SK-N-SH (cell line): ENCODE measurements around the gene DIMT1. TPM values are rescaled to one million over a fixed set of nuclear protein-coding genes. Genes with fewer than 3 reads are reported as not detected.

ENCODE experiments used
- CTCF ChIA-PET: fragments of 300-600, 350-600 bp; formaldehyde crosslinking; extraction: SDS; loops from one replicate; lab custom pipeline; 2021; lab: Yijun Ruan, JAX
- POLR2A ChIA-PET: fragments of 350-600 bp; sonication (Branson Sonifier 250); formaldehyde crosslinking; extraction: SDS; loops from one replicate; lab custom pipeline; 2020; ENCODE audit warnings: antibody characterized with exemption, inconsistent platforms; lab: Yijun Ruan, JAX
- DNase-seq: peaks from one replicate; pipeline ENCODE4 v3.0.0; 2012
- H2AFZ ChIP-seq: fragments of 200-600 bp; sonication (generic); 2 replicates; pipeline ENCODE4 v1.8.1; 2016; ENCODE audit warnings: antibody characterized with exemption, mild to moderate bottlenecking, low read depth
- H3F3A ChIP-seq: fragments of 200-600 bp; sonication (generic); replicated peaks from 2 replicates; pipeline ENCODE3; 2016; ENCODE audit warnings: antibody characterized with exemption, mild to moderate bottlenecking; ENCODE audit not compliant: insufficient read depth
- H3K27ac ChIP-seq, 2 experiments: fragments of 200-500 bp in 1 of 2; fragments of 200-600 bp in 1 of 2; sonication (Bioruptor generic) in 1 of 2; sonication (generic), shearing (Covaris generic) in 1 of 2; 2 replicates each; pipeline versions ENCODE4 v1.5.1 to v1.6.1; 2014 to 2016; ENCODE audit warnings: low read depth in 2 of 2, inconsistent platforms in 1 of 2, low read length in 1 of 2, mild to moderate bottlenecking in 1 of 2, mixed read lengths in 1 of 2
- H3K27me3 ChIP-seq: fragments of 200-600 bp; sonication (generic), shearing (Covaris generic); 2 replicates; pipeline ENCODE4 v1.6.1; 2016; ENCODE audit warnings: mixed run types; ENCODE audit not compliant: insufficient read depth
- H3K36me3 ChIP-seq, 2 experiments: fragments of 200-500 bp in 1 of 2; fragments of 200-600 bp in 1 of 2; sonication (Bioruptor generic) in 1 of 2; sonication (generic) in 1 of 2; replicated peaks in 1 of 2; 2 replicates each; pipeline versions ENCODE3 to v1.5.1; 2014 to 2016; ENCODE audit warnings: low read length in 1 of 2, mild to moderate bottlenecking in 1 of 2; ENCODE audit not compliant: insufficient read depth in 2 of 2, control insufficient read depth in 1 of 2
- H3K4me1 ChIP-seq, 2 experiments: fragments of 200-500 bp in 1 of 2; fragments of 200-600 bp in 1 of 2; sonication (Bioruptor generic) in 1 of 2; sonication (generic), shearing (Covaris generic) in 1 of 2; 2 replicates each; pipeline versions ENCODE4 v1.5.1 to v1.6.1; 2014 to 2016; ENCODE audit warnings: low read depth in 1 of 2, low read length in 1 of 2, mixed run types in 1 of 2; ENCODE audit not compliant: insufficient read depth in 2 of 2, control insufficient read depth in 1 of 2
- H3K4me2 ChIP-seq: fragments of 200-600 bp; sonication (generic), shearing (Covaris generic); 2 replicates; pipeline ENCODE4 v1.6.1; 2017; ENCODE audit warnings: mixed run types
- H3K4me3 ChIP-seq, 2 experiments: fragments of 200-500 bp in 1 of 2; fragments of 200-600 bp in 1 of 2; sonication (Bioruptor generic) in 1 of 2; sonication (generic), shearing (Covaris generic) in 1 of 2; 2 replicates each; pipeline versions ENCODE4 v1.5.1 to v1.8.1; 2014 to 2016; ENCODE audit warnings: low read depth in 2 of 2, inconsistent platforms in 1 of 2, low read length in 1 of 2, mild to moderate bottlenecking in 1 of 2, mixed read lengths in 1 of 2, moderate library complexity in 1 of 2
- H3K79me2 ChIP-seq: fragments of 200-600 bp; sonication (generic); 2 replicates; pipeline ENCODE4 v1.8.1; 2017; ENCODE audit warnings: mild to moderate bottlenecking; ENCODE audit not compliant: insufficient read depth
- H3K9ac ChIP-seq: fragments of 200-600 bp; sonication (generic); 2 replicates; pipeline ENCODE4 v1.6.1; 2017; ENCODE audit warnings: mixed run types
- H3K9me2 ChIP-seq: fragments of 200-600 bp; sonication (generic); 2 replicates; pipeline ENCODE4 v1.6.1; 2017; ENCODE audit warnings: mixed run types
- H3K9me3 ChIP-seq: fragments of 200-600 bp; sonication (generic); 2 replicates; pipeline ENCODE4 v1.6.1; 2017; ENCODE audit warnings: mixed run types, mild to moderate bottlenecking, moderate library complexity
- H4K20me1 ChIP-seq: fragments of 200-600 bp; sonication (generic); 2 replicates; pipeline ENCODE4 v1.6.1; 2017; ENCODE audit warnings: mild to moderate bottlenecking, mixed run types; ENCODE audit not compliant: insufficient read depth
- CHD2 ChIP-seq: fragments of 150-350 bp; IDR thresholded peaks from 2 replicates; pipeline ENCODE4 v1.6.1; 2018; ENCODE audit warnings: low read length; ENCODE audit not compliant: partially characterized antibody
- CTCF ChIP-seq: fragments of 200-600 bp; sonication (generic); IDR thresholded peaks from 2 replicates; pipeline ENCODE4 v1.6.1; 2017; ENCODE audit warnings: antibody characterized with exemption, mild to moderate bottlenecking, moderate library complexity
- EP300 ChIP-seq, 2 experiments: IDR thresholded peaks; 2 replicates each; pipeline versions ENCODE4 v1.4.0 to v1.6.1; 2012; ENCODE audit warnings: borderline replicate concordance in 1 of 2, low read depth in 1 of 2, low read length in 1 of 2
- FOXJ3 ChIP-seq: sonication (generic); formaldehyde crosslinking; IDR thresholded peaks from 2 replicates; pipeline ENCODE4 v1.5.1; 2020; ENCODE audit warnings: mild to moderate bottlenecking, missing genetic modification reagents
- GABPA ChIP-seq: IDR thresholded peaks from 2 replicates; pipeline ENCODE4 v1.4.0; 2012; ENCODE audit warnings: low read depth, mild to moderate bottlenecking
- GATA2 ChIP-seq: sonication (generic); formaldehyde crosslinking; IDR thresholded peaks from 2 replicates; pipeline ENCODE4 v1.5.0; 2020; ENCODE audit warnings: mild to moderate bottlenecking, missing genetic modification reagents
- IRF3 ChIP-seq: fragments of 150-350 bp; IDR thresholded peaks from 2 replicates; pipeline ENCODE4 v1.6.1; 2016; ENCODE audit warnings: mild to moderate bottlenecking, low read depth, low read length
- JUND ChIP-seq: IDR thresholded peaks from 2 replicates; pipeline ENCODE4 v1.4.0; 2012
- MEF2A ChIP-seq: IDR thresholded peaks from 2 replicates; pipeline ENCODE4 v1.4.0; 2012; ENCODE audit warnings: low read depth, borderline replicate concordance
- NFIC ChIP-seq: IDR thresholded peaks from 2 replicates; pipeline ENCODE4 v1.4.0; 2012; ENCODE audit warnings: borderline replicate concordance
- PBX3 ChIP-seq: IDR thresholded peaks from 2 replicates; pipeline ENCODE4; 2012
- POLR2AphosphoS5 ChIP-seq: IDR thresholded peaks from 2 replicates; pipeline ENCODE4 v1.6.1; 2012; ENCODE audit warnings: low read depth, low read length
- RCOR1 ChIP-seq: fragments of 150-350 bp; IDR thresholded peaks from 2 replicates; pipeline ENCODE4 v1.6.1; 2017; ENCODE audit warnings: antibody characterized with exemption, low read length
- RFX5 ChIP-seq: IDR thresholded peaks from 2 replicates; pipeline ENCODE4 v1.6.1; 2012; ENCODE audit warnings: mild to moderate bottlenecking, improper control_type of control experiment, low read length
- SMC3 ChIP-seq: IDR thresholded peaks from 2 replicates; pipeline ENCODE4 v1.6.1; 2012; ENCODE audit warnings: low read depth, low read length, improper control_type of control experiment
- TAF1 ChIP-seq: IDR thresholded peaks from 2 replicates; pipeline ENCODE4 v1.6.1; 2012; ENCODE audit warnings: low read depth, mild to moderate bottlenecking, low read length, moderate library complexity, borderline replicate concordance
- TCF12 ChIP-seq: IDR thresholded peaks from 2 replicates; pipeline ENCODE4 v1.4.0; 2012
- YY1 ChIP-seq: IDR thresholded peaks from 2 replicates; pipeline ENCODE4 v1.4.0; 2012; ENCODE audit warnings: low read depth, mild to moderate bottlenecking
- ZBTB33 ChIP-seq: IDR thresholded peaks from 2 replicates; pipeline ENCODE4 v1.4.0; 2012; ENCODE audit warnings: low read depth, borderline replicate concordance
- WGBS: methylation state at CpG from one replicate; pipeline ENCODE4 v1.1.6; 2017; ENCODE audit warnings: low lambda C conversion rate; 5-methylcytosine and 5-hydroxymethylcytosine counted together
- polyA plus RNA-seq, 3 experiments: library from polyadenylated mRNA; depleted of rRNA; stranded (reverse); fragments of >200 nt; gene quantifications; 2 replicates each; pipeline ENCODE4 v1.2.3, GENCODE V29; 2012

Gene DIMT1
- polyA plus RNA-seq, 1 of the 3 experiments (the other 2 are of a cell fraction): 29.5 TPM

- Histone ChIP-seq H3K4me2 (no peak overlapping the region), H3K27ac (no peak overlapping the region), H3K79me2 (peaks cover 93% of the 10 kb centered on the region), H3K9ac (no peak overlapping the region), H4K20me1 (peaks cover 50% of the 10 kb centered on the region; the same call in 1 of the 2 replicates), H3K27me3 (no peaks in the 10 kb centered on the region), H3K4me3 (no peak overlapping the region), H3K4me1 (peaks cover 0 to 3% of the 10 kb centered on the region in 2 experiments; a peak in 1 of 4 replicates), H3F3A (peaks cover 3% of the 10 kb centered on the region), H2AFZ (no peak overlapping the region), H3K9me3 (no peaks in the 10 kb centered on the region), H3K36me3 (no peaks in the 10 kb centered on the region), H3K9me2 (no peaks in the 10 kb centered on the region)
- 97% methylated on average over 2 of the region's 2 CpGs for WGBS
- TF ChIP-seq GATA2: no peak
- TF ChIP-seq EP300 (IDR thresholded peaks at IDR 0.05; ENCODE audit: borderline replicate concordance in 1 of 2, low read depth in 1 of 2, low read length in 1 of 2): no peak
- no peak for TF ChIP-seq POLR2AphosphoS5
- TF ChIP-seq TAF1: no peak
- no peak for TF ChIP-seq ZBTB33
- TF ChIP-seq IRF3: no peak
- TF ChIP-seq CTCF: no peak
- no peak for TF ChIP-seq SMC3
- no peak for TF ChIP-seq PBX3
- no peak for TF ChIP-seq YY1
- TF ChIP-seq FOXJ3 (CRISPR knock-in tag): no peak
- no peak for TF ChIP-seq NFIC
- no peak for TF ChIP-seq MEF2A
- no peak for TF ChIP-seq RFX5
- TF ChIP-seq TCF12: no peak
- no peak for TF ChIP-seq CHD2
- TF ChIP-seq JUND: no peak
- TF ChIP-seq RCOR1: no peak
- no peak for TF ChIP-seq GABPA
- CTCF ChIA-PET: interaction anchor here (1.2 kb wide), 1 partner anchor 44 kb away, joined by 4 read pairs; no protein-coding TSS in a partner anchor
- POLR2A ChIA-PET: no interaction called here
- DNase-seq: no peak
Observed at GRCh38 chr5:62340979-62341378, 62.7 kb downstream of the DIMT1 start.
